ENCODE measurements around the gene C6orf89.

GRCh38 chr6:36962874-36963273 is 77.1 kb downstream of the C6orf89 start:
- TF ChIP-seq POLR2A (IDR thresholded peaks at IDR 0.05) = no peak
- TF ChIP-seq, protein P1, sequence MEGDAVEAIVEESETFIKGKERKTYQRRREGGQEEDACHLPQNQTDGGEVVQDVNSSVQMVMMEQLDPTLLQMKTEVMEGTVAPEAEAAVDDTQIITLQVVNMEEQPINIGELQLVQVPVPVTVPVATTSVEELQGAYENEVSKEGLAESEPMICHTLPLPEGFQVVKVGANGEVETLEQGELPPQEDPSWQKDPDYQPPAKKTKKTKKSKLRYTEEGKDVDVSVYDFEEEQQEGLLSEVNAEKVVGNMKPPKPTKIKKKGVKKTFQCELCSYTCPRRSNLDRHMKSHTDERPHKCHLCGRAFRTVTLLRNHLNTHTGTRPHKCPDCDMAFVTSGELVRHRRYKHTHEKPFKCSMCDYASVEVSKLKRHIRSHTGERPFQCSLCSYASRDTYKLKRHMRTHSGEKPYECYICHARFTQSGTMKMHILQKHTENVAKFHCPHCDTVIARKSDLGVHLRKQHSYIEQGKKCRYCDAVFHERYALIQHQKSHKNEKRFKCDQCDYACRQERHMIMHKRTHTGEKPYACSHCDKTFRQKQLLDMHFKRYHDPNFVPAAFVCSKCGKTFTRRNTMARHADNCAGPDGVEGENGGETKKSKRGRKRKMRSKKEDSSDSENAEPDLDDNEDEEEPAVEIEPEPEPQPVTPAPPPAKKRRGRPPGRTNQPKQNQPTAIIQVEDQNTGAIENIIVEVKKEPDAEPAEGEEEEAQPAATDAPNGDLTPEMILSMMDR (IDR thresholded peaks at IDR 0.05) = no peak
